ENCODE measurements around the gene MT4.

The MT4 gene

GRCh38 chr16:56591377-56592060 lies 26.6 kb downstream of the MT4 start:
- TF ChIP-seq ZFX (IDR thresholded peaks at IDR 0.05) (no peak), CTCF (conservative IDR thresholded peaks at IDR 0.05) (no peak)
- H3K27ac ChIP-seq, result no peak overlapping the region

GRCh38 chr16:56593573-56594291 lies 28.9 kb downstream of the MT4 start:
- TF ChIP-seq CTCF (conservative IDR thresholded peaks at IDR 0.05), result no peak
- TF ChIP-seq ZFX (IDR thresholded peaks at IDR 0.05), result no peak
- no peak overlapping the region for H3K27ac ChIP-seq

GRCh38 chr16:56594292-56594619 lies 29.4 kb downstream of the MT4 start:
- no peak overlapping the region for H3K27ac ChIP-seq

GRCh38 chr16:56600398-56600999 lies 35.6 kb downstream of the MT4 start:
- H3K27ac ChIP-seq, result no peak overlapping the region
- TF ChIP-seq ZFX (IDR thresholded peaks at IDR 0.05), result no peak
- TF ChIP-seq CTCF (conservative IDR thresholded peaks at IDR 0.05), result peak; percentile 80

More at GRCh38 chr16:56594292-56594619, 29.4 kb downstream of the MT4 start:
- no peak for TF ChIP-seq CTCF (conservative IDR thresholded peaks at IDR 0.05)

GRCh38 chr16:56601325-56601724 lies 36.5 kb downstream of the MT4 start:
- H3K27ac ChIP-seq, result no peak overlapping the region

GRCh38 chr16:56603589-56603988 lies 38.7 kb downstream of the MT4 start:
- TF ChIP-seq CTCF (conservative IDR thresholded peaks at IDR 0.05) (peak; percentile 51), ZFX (IDR thresholded peaks at IDR 0.05) (no peak)
- no peak overlapping the region for H3K27ac ChIP-seq

More at GRCh38 chr16:56601325-56601724, 36.5 kb downstream of the MT4 start:
- no peak for TF ChIP-seq ZFX (IDR thresholded peaks at IDR 0.05)
- no peak for TF ChIP-seq CTCF (conservative IDR thresholded peaks at IDR 0.05)

- H3K27ac ChIP-seq, result no peak overlapping the region
- no peak for TF ChIP-seq ZFX (IDR thresholded peaks at IDR 0.05)
- no peak for TF ChIP-seq CTCF (conservative IDR thresholded peaks at IDR 0.05)
These were observed 40.1 kb downstream of the MT4 start for GRCh38 chr16:56604966-56605365.
